ENCODE measurements around the gene EDNRB.
A peak's percentile ranks its signal among the peaks of the same experiment; 100 is the strongest.
"Not testable (repeated sequence)": the region's sequence is repeated elsewhere in the genome, so short reads cannot be mapped to it uniquely, and the experiment has no call there.

Gene EDNRB

DNA sequence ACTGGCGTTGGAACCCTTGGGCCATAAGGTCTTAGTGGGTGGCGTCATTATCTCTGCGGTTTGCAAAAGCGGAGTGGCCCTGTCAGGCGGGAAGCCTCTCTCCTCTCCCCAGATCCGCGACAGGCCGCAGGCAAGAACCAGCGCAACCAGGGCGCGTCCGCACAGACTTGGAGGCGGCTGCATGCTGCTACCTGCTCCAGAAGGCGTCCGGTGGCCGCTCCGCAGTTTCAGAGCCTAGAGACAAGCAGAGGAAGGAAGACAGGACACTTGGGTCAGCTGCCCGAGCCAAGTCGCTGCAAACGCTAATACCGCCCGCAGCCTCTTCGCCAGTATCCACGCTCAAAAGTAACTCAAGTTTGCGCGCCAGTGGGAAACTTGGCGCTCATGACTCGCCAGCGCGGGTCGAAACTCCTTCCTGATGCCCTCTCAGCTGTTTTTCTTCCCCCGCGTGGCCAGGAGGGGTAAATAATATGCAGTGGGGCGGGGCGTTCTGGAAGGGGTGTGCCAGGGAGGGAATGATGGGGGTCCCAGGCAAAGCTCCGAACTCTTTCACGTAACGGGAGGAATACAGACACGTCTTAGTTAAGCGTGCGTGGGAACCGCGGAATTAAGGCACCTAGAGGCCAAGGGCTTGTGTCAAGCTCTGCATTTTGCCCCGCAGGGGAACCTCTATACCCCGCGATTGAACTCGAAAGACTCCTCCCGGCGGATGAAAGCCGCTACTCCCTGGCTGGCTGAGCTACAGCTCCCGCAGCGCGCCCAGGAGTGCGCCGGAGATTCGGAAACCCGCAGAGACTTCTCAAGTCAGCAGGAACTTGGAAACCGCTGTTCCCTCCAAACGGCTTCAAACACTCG, at the start of gene EDNRB:
TSS of gene EDNRB (minus strand) at position 441 of the 855 bp plus-strand sequence. CDS start at position 183, 258 bp downstream.
- DNase-seq, result peak; percentile 51

DNA sequence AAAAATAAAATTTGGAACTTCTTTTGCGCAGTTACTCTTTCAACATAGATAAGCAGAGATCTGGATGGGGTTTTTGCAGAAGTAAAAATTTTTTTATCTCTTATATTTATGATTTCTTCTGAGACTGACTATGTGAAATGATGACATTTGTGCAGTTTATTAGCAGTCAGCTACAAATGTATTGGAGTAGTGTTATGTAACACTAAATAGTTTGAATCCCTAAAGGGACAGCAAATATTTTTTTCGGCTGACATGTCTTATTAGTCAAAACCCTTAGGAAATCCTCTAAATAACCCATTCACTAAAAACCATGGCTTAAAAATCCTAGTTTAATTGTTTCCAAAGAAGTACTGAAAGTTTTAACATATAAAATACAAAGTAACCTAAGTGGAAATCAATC, 48.0 kb upstream of the EDNRB start:
- no peak for DNase-seq

DNA sequence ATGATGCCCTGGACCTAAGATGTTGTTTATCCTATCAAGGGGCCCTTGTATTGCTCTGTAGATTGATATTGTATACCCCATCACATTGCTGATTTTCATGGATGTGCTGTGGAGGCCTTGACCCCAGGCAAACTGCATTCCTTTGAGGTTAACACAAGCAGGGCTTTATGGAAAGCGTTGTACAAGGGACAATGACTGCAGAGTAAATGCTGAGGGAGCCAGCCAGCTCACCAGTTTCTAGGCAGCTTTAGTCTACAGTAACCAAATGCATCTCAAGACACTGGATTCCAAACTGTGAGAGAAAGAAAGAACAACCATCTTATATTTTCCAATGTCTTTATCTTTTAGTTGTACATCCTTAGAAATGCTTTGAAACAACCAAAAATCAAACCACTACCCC, 34.1 kb upstream of the EDNRB start:
- DNase-seq, result no peak

DNA sequence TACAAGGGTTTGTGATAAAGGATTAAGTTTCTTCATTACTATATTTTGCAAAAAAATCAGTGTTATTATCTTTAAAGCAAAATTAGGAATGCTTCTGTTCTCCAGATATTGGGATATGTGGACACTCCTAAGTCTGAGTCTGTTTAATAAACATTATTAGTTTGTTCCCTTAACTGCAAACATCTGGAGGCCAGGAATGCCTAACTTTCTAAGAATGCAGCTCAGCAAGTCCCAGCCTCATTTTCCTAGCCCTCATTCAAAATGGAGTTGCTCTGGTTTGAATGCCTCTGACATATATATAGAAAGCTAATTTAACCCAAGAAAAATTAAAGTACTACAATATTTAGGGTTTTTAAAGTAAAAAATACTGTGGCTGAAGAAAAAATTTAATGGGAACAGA, 33.6 kb upstream of the EDNRB start:
- no peak for DNase-seq

DNA sequence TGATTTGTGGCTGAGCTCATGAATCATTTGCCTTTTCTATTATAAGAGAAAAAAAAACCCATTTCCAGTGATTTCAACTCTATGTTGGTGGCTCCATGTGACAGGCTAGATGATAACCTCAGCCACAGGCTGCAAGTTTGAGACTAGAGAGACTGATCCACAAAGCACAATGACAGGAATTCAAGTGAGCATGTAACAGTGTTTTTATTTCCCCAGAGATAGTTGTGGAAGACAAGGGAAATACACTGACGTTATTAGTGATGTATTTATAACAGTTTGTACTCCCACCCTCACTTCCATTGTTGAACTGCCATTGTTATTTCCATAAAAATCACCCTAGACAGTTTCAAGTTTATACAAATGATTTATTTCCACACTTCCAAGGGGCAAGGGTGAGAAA, 27.9 kb upstream of the EDNRB start:
- no peak for DNase-seq

DNA sequence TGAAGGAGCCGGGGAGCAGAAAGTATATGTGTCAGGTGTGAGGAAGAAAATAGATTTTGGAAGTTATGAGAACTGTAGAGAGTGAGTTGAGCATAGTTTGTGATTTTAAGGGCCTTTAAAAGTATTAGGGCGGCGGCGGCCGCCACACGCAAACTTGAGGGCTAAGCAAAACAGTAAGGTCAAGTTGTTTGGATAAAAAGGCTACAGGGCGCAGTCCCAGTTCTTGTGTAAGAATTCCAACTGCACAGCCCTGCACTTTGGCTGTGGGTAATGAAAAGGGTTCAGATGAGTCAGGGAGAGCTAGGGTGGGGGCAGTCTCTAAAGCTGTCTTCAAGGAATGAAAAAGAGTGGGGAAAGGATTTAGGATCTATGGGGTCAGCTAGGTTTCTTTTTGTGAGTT, 16.4 kb upstream of the EDNRB start:
- DNase-seq, result not testable (repeated sequence)

DNA sequence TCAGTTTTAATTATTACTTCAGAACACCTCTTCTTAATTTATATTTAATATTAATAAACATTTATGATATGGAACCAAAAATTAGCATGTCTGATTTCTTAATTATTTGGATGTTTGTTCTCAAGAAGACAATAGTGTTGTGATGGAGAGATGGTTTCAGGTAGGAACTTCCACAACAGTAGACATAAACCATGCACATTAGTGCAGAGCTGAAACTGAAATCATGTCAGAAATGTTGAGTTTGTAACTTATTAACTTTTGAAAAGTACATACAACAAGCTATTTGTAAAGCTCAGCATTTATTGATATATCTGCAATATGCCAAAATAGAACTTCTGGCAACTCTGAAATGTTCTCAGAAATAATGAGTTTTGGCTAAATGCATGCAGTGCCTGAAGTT, 11.8 kb upstream of the EDNRB start:
- no peak for DNase-seq

DNA sequence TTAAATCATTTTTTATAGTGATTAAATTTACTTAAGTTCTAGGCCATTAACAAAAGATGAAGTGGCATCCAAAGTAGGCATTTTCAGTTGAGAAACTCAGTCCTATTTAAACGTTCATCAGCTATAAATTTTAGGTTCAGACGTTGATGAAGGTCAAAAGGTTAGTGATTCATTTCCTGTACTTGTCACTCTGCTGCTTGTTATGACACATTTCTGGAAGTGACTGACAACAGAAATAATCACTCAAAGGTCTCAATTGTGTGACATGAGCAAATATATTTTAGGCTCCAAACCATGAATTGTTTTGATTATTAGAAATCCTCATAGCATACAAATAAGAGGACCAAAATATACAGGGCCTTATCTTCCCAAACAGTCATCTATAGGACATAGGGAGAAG, 10.3 kb upstream of the EDNRB start:
- DNase-seq, result no peak

DNA sequence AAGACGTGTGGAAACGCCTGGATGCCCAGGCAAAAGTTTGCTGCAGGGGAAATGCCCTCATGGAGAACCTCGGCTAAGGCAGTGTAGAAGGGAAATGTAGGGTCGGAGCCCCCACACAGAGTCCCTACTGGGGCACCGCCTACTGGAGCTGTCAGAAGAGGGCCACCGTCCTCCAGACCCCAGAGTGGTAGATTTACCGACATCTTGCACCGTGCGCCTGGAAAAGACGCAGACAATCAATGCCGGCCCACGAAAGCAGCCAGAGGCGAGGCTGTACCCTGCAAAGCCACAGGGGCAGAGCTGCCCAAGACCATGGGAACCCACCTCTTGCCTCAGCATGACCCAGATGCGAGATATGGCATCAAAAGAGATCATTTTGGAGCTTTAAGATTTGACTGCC, 7.0 kb upstream of the EDNRB start:
- DNase-seq, result no peak

DNA sequence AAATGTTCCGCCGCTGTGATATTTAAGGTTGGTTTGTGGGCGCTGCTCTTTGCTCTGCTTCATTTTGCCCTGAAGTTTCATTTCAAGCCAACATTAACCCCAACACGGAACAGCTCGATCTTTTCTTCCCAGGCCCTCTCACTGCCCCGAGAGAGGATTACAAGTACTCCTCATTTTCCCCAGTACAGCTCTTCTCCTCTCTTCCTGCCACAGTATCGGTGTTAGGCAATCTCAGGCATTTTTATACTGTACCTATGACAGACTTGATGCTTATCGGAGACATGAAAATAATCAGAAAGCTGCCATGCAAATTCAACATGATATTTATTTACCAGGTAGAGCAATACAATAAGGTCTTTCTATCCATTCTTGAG, 1.3 kb upstream of the EDNRB start:
- DNase-seq, result no peak

DNA sequence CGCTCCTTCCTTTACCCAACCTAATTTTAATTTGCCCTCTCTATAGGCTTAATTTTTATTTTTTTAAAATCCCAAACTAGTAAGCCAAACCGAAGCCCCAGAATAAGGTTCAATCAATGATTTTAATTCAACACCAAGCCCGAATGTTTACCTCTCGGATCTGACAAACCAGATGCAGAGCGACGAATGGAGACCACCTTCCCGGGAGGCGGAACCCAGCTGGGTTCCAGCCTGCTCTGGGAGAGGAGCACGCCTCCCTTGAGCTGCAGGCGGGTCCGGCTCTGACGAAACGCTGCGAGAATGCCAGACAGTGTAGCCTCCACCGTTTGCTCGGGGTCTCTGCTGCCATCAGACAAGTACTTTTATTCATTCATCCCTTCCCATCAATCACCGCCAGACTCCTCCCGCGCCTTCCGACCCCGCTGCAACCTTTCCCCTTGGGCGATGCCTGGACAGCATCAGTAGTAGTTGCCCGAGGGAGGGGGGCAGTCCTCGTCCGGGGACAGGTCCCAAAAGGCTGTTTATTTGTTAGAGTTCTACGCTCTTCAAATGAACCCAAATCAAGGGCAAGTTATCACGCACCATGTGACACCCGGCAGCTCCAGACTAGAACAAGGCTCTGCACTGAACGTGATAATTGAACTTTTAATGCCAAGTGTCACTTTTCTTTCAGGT, 752 bp upstream of the EDNRB start:
- DNase-seq, result peak; percentile 69

DNA sequence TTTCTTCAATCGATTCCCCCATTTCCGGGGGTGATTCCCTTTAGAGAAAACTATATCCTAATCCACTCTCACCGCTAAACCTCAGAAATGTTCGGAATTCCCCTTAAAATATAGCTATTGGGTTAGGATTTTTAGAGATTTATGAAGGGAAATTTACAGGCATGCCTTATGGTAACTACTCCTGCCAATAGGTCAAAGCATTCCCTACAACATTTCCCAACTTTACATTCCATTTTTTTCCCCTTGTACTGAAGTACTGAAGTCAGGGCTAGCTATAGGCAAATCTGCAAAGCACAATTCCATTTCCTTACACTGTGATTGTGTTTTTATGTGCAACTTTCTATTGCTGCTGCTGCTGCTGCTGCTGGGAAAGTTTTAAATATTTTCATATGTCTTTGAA, 2.1 kb downstream of the EDNRB start:
- DNase-seq, result no peak

DNA sequence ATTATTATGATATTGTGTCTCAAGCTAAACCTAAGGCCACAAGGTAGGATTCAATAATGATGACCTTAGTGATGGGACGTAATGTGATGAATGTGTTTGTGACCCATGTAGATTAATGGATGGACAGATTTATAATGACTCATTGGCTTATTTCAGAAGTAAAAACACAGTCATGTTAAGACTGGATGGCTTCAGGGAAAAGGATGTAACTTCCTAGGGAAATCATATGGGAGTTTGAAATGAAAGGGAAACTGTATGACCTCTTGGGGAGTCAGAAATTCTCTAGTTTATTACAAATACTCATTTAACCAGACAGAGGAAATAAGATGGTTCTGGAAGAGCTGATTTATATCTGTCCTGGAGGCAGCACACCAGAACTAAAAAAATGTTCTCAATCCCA, 2.9 kb downstream of the EDNRB start:
- no peak for DNase-seq

DNA sequence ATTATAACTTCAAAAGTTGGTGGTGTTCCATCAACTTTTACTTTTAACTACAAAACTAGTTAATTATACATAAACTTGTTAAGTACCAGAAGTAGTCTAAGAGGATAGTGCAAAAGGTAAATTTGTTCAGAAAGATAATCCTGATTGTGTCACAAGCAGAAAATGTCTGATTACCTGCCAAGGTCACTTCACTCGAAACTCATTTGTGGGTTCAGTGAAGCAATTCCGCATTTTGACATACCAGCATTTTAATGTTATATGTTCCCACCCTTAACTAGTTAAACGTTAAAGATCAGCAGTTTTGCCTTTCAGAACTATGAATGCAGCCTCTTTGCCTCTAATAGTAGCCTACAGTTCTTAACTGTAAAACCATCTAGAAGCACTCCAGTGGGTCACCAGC, 5.6 kb downstream of the EDNRB start:
- no peak for DNase-seq

DNA sequence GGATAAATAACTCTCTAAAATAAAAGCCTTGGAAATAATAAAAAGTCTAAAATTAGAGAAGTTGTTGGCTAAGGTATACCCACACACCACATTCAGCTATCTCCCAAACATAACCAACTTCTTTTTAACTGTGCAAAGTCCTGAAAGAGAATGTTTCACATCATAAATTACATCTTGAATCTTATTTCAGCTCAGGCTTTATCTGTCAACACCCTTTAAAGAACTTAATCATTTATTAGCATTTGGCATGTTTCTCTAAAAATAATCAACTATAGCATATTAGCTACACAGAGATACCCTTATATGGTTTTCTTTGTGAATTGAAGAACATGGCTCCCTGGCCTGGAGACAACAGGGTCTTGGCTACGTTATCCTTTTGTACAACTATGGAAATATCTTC, 6.9 kb downstream of the EDNRB start:
- DNase-seq, result no peak

DNA sequence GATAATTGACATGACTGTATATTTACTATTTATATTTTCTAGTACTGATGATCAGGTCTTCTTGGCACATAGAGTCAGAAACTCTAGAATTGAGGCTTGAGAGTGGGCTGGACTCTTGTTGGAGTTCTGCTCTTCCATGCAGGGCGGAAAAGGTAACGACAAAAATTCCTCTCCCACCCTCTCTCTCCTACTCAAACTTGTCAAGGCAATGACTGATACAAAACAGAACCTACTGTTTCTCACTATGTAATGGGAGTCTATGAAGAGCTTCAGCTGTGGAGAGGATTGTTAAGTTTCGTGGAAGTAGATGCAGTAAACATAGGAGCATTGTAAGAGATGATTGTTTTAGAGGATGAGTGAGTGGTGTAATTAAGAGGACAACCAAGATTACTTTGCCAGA, 8.8 kb downstream of the EDNRB start:
- no peak for DNase-seq

DNA sequence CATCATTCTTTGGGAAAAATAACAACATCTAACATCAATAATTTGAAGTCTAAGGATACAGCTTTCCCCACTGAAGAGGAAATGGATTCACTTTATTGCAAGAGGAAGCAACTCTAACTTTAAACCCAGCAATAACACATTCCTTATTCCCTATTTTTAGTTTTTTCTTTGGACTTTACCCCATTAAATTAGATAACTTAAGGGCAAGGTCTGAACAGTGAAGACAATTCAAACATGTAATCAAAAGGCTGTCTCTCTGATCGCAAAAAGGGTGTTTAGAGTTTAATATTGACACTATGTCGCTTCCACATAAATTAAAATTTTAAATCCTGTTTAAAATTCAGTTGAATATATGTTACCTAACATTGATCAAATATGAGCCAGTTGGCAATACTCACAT, 10.1 kb downstream of the EDNRB start:
- DNase-seq, result no peak

DNA sequence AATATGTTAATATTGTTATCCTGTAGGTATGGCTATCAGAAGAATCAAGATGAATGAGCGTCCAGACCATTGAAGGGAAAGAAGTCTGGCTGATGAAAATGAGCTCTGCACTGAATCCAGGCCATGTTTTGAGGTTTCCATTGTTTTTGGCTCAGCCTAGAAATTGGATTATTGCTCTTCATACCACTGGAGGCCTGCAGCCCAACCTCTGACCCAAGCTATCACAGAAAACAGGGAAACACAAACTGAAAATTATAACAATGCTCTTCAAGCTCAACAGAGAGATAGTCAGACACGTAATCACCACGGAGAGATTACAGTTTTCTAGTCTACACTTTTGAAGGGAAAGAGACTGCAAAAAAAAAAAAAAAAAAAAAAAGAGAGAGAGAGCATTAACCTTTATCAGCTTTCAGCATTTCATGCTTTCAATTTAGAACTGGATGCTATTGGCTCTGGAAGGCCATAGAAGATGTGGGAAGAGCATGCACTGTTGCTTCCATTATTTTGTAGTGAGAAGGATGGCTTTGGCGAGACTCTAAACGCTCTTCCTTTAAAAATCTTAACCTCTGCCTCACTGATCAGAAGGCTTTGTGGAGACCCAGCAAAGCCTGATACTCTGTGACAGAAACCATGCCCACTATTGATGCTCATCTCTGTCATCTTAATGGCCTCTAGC, 10.8 kb downstream of the EDNRB start:
- DNase-seq, result peak; percentile 27

DNA sequence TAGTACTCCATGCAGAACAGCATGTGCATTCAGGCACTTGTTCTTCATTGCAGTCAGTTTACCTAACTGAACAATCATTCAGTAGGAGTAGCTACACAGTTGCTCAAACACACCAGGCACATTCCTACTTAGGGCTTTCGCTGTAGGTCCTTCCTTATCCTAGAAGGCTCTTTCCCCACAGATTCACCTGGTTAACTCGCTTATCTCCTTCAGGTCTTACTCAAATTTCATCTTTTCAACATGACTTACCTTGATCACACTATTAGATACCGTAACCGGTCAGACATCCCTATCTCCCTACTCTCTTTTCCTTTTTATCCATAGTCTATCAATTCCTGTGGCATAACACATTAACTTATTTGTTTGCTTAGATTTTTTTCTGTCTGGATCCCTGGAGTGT, 14.6 kb downstream of the EDNRB start:
- no peak for DNase-seq

DNA sequence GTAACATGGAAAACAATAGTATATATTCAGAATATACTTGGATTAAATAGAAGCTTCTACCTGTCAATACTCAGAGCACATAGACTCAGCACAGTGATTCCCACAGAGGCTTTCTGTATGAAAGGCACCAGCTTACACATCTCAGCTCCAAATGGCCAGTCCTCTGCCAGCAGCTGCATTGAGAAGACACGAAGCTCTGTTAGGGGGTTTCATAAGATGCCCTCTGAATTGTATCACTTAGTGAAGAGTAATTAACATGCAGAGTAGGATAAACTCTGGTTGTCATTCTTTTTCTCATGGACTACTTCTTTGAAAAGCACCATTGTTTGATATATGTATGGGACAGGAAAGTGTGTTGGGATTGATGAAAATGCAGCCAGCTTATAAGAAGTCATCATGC, 15.2 kb downstream of the EDNRB start:
- no peak for DNase-seq

DNA sequence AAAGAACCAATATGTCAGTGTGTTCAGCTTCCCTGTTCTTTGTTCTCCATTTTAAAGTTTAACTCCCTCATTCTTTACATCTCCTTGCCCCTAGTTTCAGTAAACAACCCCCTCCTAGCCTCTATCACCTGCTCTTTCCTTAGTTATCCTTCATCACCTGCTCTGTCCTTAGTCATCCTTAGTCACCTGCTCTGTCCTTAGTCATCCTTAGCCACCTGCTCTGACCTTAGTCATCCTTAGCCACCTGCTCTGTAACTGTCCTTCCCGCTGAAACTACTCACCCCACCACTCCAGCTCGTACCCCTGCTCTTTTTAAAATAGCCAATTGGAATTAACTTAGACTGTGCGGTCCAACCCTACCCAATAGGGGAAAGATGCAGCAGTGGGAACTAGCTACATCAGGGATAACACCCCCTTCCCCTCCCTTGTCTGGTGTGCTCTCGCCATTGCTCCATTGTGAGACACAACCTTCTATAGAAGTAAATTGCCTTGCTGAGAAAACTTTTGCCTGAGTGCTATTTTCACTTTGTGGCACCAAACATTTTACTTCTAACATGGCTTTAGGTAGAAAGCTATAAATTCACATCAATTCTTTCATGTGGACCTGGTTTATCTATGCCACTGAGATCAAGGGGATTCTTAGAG, 16.2 kb downstream of the EDNRB start:
- DNase-seq, result no peak

DNA sequence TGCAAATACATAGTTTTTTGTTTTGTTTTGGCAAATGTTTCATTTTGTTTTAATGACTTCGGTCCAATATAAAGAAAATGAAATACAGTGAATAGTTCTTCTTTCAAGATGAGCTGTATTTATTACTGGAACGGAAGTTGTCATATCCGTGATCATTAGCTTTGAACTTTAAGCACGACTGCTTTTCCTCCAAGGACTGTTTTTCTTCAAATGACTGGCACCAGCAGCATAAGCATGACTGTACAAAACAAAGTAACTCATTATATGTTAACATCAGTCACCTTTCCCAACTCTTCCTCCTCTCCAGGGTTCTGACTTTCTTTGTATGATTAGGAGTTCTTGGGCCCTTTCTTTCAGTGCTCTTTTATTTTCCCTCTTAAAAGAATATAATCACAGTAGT, 20.5 kb downstream of the EDNRB start:
- DNase-seq, result no peak

DNA sequence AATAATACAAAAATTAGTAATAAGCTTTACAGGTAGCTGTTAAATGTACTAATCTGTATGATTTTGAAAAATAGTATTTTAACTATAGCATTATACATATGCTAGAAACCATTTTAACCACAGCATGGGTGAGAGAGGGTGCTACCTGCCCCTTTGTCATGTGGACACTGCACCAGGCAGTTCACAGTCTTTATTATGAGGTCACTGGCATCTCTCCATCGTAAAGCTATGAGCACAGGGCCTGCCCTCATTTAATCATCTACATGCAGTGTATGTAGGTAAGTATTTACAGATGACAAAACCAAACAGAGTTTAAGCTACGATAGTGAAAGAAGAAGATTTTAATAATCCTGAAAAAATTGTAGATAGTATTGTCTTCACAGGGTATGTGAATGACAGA, 21.7 kb downstream of the EDNRB start:
- DNase-seq, result no peak

DNA sequence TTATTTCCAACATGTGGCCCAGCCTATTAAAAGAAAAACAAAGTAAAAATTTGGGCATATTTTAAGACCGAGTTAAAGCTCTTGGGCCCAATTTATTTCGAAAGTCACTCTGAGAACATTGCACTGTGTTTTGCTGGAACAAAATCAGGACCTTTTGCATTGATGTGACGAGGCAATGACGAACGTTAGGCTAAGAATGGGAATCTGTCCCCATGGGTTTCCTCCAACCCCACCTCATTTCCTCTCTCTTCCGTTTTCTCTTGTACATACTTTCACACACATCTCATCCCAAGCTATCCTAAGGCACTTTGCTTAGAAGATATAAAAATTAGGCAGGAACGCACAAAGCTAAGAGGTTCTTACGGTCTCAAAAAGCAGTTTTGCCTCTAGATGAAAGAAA, 22.1 kb downstream of the EDNRB start:
- DNase-seq, result peak; percentile 32

Data from femur (tissue), 1 donor.